ENCODE measurements around the gene EIF4A2.
"Not testable (repeated sequence)": the region's sequence is repeated elsewhere in the genome, so short reads cannot be mapped to it uniquely, and the experiment has no call there.

EIF4A2 gene

GRCh38 chr3:186784820-186785494, 1.6 kb downstream of the EIF4A2 start:
- no peak for DNase-seq (ENCODE audit: low spot score)

DNA sequence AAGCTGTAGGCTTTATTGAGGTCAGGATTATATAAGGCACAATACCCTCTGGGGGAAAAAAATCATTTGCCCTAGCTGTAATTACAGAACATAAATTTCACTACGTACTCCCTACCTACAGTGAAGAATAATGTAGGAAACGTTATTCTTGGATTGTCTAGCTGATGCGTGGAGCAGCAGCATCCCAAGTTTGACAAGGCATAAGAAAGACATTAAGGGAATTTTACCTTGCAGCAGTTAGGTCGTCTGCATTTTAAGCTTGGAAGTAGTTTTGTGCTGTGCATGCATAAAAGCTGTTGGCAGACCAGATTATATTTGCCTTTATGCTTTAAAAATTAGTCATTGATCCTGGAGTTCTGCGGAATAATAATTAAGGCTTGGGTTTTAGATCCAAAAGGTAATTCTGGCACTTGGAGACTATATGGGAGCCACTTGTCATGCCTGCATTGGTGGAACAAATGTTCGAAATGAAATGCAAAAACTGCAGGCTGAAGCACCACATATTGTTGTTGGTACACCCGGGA, 2.2 kb downstream of the EIF4A2 start:
- no peak for DNase-seq (ENCODE audit: low spot score)

DNA sequence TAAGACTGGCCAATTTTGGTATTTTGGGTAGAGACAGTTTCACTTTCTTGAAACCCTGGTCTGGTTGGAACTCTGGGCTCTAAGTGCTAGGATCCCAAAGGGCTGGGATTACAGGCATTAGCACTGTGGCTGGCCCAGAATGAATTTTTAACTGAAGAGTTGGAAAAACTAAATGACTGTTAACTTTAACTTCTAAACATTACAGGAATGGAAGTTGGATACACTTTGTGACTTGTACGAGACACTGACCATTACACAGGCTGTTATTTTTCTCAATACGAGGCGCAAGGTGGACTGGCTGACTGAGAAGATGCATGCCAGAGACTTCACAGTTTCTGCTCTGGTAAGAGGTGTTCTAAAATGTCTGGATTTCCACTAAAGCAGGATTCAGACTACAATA, 3.5 kb downstream of the EIF4A2 start:
- no peak for DNase-seq (ENCODE audit: low spot score)

GRCh38 chr3:186787642-186788481, 4.5 kb downstream of the EIF4A2 start:
- DNase-seq (ENCODE audit: low spot score) = no peak

DNA sequence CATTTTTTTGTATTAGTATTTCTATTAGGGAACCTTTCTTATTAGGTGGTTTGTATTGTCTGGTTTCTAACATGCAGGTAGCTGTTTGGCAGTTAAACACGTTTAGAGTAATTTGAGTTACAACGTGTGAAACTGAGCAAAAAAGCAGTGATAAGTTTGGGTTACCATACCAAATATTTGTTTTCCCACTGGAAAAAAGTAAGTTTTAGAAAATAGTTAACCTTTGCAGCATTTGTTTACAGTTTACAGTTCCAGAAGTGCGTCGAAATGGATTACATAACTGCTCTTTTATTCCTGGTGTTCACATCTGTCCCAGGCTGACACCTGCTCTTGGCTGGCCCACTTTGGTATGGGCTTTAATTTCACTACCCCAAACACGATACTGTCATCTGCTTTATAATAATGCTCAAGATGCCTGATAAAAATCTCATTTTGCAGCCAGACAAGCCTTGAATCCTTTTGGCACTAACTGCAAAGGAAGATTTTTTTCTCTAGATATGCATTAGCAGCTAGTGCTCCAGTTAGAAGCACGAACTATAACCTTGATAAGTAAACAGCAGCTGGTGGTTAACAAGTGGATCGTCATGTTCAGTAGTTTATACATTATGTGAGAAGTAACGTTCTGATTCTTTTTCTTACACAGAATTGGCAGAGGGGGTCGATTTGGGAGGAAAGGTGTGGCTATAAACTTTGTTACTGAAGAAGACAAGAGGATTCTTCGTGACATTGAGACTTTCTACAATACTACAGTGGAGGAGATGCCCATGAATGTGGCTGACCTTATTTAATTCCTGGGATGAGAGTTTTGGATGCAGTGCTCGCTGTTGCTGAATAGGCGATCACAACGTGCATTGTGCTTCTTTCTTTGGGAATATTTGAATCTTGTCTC, 5.3 kb downstream of the EIF4A2 start:
- DNase-seq (ENCODE audit: low spot score) = no peak

- DNase-seq (ENCODE audit: low spot score) = no peak
Observed at GRCh38 chr3:186789554-186790260, 6.3 kb downstream of the EIF4A2 start.

DNA sequence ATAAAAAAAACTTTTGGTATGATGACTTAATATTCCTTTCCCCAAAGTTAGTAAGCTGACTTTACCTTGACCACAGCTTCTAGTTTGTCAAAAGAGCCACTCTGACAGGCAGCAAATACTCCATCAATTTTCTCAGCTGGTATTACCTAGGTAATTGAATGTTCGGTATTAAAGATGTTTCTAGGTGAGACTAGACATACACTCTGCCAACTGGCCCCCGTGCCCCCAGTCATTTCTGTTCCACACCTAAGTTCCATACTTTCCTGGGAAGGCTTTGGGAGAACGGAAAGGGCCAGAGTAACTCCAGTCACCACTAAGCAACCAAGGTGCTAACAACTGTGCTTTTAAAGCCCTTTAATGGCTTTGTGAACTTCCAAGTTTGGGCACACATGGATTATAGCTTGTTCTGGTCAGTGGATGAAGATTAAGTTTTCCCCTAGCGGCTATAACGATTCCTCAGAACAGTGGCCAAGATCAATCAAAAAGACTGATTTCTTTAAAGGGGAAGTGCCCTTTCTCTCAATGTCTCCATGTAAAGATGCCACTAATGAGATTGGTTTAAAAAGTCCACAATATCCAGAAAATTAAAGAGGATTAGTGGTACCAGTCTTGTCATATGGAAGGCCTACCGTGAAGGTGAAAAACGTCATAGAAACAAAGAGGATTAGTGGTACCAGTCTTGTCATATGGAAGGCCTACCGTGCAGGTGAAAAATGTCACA, 7.0 kb downstream of the EIF4A2 start:
- no peak for DNase-seq (ENCODE audit: low spot score)

GRCh38 chr3:186798239-186798874, 15.0 kb downstream of the EIF4A2 start:
- DNase-seq (ENCODE audit: low spot score) = no peak

- no peak for DNase-seq (ENCODE audit: low spot score)
Observed at GRCh38 chr3:186800285-186800684, 16.9 kb downstream of the EIF4A2 start.

GRCh38 chr3:186802701-186803100, 19.3 kb downstream of the EIF4A2 start:
- no peak for DNase-seq (ENCODE audit: low spot score)

GRCh38 chr3:186803447-186803846, 20.1 kb downstream of the EIF4A2 start:
- not testable (repeated sequence) for DNase-seq (ENCODE audit: low spot score)

- peak; percentile 55 for DNase-seq (ENCODE audit: low spot score)
Observed at GRCh38 chr3:186806089-186807055, 23.0 kb downstream of the EIF4A2 start, which contains the start of gene RFC4. RFC4 (minus strand) TSS chr3:186806482; CDS start chr3:186804713, 1,769 bp downstream.

DNA sequence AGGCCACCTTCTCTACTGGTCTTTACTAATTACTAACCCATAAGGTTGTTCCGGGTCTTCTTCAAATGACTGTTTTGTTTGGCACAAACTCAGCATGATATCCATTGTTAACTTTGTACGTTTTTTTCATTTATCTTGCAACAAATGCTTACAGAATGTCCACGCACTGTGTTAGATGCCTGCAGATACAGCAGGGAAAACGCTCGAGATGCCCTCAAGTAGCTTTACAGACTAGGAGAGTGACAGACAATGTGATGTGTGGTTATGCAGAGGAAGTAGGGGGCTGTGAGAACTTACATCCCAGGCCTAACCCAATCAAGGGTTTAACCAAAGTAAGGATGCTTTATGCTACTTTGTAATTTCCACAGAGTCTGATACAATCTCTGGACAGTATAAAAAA, 23.9 kb downstream of the EIF4A2 start:
- DNase-seq (ENCODE audit: low spot score) = no peak

DNA sequence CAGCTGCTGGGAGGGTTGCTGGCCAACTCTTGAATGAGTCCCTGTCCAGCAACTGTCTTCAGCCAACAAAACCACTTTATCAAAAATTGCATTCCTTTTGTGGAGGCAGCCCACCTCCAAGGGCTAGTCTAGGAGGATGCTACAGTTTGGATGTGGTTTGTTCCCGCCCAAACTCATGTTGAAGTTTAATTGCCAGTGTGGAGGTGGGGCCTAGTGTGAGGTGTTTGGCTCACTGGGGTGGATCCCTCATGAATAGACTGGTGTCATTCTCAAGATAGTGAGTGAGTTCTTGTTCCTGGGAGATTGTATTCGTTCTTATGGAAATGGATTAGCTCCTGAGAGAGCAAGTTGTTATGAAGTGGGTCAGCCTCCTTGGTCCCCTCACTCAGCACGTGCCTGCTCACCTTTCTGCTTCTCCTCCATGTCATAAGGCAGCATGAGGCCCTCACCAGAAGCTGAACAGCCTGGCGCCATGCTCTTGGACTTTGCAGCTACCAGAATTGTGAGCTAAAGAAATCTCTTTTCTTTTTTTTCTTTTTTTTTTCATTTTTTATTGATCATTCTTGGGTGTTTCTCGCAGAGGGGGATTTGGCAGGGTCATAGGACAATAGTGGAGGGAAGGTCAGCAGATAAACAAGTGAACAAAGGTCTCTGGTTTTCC, 27.1 kb downstream of the EIF4A2 start:
- DNase-seq (ENCODE audit: low spot score) = no peak

GRCh38 chr3:186811313-186811712, 27.9 kb downstream of the EIF4A2 start:
- not testable (repeated sequence) for DNase-seq (ENCODE audit: low spot score)

- no peak for DNase-seq (ENCODE audit: low spot score)
Observed at GRCh38 chr3:186814100-186814499, 30.7 kb downstream of the EIF4A2 start.

DNA sequence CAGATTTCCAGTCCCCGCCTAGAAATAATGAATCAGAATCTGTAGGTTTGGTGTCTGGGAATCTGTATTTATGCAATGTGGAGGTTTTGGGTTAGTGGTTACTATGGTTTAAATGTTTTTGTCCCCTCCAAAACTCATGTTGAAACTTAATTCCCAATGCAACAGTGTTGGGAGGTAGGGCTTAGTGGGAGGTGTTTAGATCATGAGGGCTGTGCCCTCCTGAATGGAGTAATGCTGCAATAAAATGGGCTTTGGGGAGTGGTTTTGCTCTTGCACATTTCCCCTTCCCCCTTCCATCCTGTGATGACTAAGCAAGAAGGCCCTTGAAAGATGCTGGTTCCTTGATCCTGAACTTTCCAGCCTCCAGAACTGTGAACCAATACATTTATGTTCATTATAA, 32.1 kb downstream of the EIF4A2 start:
- no peak for DNase-seq (ENCODE audit: low spot score)

- no peak for DNase-seq (ENCODE audit: low spot score)
Observed at GRCh38 chr3:186818516-186818915, 35.1 kb downstream of the EIF4A2 start.

- DNase-seq (ENCODE audit: low spot score) = no peak
Observed at GRCh38 chr3:186818956-186819355, 35.6 kb downstream of the EIF4A2 start.
